Non-pigmented ciliary epithelial cell (primary cell): ENCODE results near the gene SFXN2.
"Not testable (repeated sequence)": the region's sequence is repeated elsewhere in the genome, so short reads cannot be mapped to it uniquely, and the experiment has no call there.

ENCODE experiments used
- DNase-seq: peaks from one replicate; pipeline ENCODE4 v3.0.0-alpha.2; 2010; ENCODE audit warnings: low read depth

The SFXN2 gene

DNA sequence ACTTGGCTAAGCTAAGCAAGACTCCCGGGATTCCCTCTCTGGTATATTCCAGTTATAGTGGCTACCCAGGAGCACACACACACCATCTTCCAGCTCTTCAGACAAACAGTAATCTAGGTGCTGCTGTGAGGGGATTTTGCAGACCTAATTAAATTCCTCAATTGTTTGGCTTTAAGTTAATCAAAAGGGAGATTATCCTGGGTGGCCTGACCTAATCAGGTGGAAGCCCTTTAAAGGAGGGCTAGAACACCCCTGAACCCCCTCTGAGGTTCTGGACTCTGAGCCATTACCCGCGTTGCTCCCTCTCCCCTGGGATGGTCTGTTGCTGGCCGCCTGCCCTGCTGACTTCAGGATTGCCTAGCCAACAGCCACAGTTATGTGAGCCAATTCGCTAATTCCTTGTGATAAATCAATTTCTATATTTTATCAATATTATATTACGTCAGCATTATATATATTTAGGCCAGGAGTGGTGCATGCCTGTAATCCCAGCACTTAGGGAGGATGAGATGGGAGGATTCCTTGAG lies 6.4 kb downstream of the SFXN2 start:
- no peak for DNase-seq

DNA sequence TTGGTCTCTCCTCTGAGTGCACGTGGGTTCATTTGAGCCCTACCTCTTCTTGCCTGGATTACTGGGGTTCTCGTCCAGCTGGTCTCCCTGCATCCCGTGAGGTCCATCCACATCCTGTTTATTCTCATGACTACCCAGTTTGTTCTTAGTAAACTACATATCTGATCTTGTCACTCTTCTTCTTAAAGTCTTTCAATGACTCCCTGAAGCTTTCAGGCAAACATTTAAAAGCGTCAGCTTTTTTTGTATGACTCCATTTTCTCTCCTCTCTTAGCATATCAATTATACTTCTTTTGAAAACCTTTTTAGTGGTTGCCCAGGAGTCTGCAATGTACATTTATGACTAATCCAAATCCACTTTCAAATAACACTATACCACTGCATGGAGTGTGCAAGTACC lies 7.5 kb downstream of the SFXN2 start:
- no peak for DNase-seq

DNA sequence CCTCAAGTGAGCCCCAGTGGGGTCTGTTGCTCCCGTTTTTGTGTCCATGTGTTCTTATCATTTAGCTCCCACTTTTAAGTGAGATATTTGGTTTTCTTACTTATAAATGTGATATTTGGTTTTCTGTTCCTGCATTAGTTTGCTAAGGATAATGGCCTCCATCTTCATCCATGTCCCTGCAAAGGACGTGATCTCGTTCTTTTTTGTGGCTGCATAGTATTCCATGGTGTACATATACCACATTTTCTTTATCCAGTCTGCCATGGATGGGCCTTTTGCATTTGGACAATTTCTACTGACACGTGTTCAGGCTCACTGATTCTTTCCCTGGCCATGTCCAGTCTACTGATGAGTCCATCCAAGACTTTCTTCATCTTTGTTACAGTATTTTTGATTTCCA lies 9.6 kb downstream of the SFXN2 start:
- DNase-seq, result no peak

DNA sequence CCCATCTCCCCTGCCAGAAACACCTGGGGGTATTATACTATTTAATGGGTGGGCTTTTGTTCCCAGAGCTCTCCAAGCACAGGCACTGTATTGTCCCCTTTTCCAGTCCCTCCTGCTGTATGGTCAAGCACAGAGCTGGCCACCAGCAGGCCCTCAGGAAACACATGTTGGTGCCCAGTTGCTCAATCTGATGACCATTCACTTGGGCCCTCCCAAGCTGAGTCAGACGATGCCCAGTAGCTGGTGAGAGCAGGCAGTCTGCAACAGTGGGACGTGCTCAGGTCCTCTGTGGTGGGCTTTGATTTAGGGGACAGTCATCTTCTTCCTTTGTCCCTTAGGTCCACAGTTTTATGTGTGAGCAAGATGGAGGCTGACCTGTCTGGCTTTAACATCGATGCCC lies 11.8 kb downstream of the SFXN2 start:
- DNase-seq, result no peak

DNA sequence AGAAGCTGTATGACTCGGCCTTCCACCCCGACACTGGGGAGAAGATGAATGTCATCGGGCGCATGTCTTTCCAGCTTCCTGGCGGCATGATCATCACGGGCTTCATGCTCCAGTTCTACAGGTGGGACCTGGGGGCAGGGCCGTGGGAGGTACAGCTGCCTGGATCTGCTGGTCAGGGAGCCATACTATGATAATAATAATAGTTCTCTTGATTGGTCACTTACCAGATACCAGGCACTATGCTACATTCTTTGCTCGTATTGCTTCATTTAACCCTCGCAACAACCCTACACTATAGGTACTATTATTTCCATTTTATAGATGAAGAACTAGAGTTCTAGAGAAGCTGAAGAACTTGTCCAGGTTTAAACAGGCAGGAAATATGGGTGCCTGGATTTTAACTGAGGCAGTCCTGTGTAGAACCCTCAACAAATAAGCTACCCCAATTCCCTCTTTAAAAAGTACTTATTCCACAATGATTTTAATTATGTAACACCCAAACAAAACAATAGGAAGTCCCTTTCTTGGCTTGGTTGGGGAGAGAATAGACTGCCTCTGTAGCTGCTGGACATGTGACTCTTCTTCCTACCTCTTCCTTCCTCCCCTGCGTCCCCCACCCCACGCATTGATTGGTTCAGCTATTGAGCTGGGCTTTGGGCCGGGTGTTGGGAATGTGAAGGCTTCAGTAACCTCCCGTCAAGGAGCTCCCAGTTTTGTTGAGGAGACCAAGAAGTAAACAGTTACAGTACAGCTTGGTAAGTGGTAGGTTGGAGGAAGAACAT lies 12.8 kb downstream of the SFXN2 start:
- no peak for DNase-seq

DNA sequence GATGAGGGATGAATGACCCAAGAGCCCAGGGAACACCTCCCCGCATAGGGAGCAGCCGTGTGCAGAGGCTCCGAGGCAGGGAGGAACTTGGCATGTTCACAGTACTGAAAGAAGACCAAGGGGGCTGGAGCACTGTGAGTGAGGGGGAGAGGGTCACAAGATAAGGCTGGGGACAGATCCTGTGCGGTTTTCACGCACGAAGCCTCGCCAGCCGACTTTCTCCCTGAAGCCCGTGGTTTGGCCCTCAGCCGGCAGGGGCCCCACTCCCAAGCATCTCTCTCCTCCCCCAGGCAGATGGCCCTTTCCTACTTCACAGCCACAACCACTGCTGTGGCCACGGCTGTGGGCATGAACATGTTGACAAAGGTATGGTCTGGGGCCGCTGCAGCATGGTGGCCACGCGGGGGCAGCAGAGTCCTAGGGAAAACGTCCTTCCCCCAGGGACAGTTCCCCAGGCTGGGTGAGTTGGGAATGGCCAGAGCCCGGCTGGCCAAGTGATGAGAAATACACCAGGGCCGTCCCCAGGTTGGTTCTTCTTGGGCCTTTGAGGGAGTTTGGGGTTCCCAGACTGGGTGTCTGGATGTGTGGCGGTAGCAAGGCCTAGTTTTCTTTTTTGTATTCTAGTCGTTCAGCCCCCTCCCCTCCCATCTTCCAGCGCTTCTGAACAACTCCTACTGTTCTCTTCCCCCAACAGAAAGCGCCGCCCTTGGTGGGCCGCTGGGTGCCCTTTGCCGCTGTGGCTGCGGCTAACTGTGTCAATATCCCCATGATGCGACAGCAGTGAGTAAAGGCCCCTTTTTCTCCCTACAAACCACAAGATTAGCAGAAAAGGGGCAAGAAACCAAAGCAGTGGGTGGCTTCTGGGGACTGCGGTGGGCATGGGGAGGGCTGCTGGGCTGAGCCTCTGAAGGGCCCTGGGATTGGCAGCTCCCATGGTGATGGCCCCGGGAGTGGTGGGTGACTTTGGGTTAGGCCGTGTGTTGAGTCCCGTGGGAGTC lies 14.9 kb downstream of the SFXN2 start:
- peak; percentile 37 for DNase-seq

DNA sequence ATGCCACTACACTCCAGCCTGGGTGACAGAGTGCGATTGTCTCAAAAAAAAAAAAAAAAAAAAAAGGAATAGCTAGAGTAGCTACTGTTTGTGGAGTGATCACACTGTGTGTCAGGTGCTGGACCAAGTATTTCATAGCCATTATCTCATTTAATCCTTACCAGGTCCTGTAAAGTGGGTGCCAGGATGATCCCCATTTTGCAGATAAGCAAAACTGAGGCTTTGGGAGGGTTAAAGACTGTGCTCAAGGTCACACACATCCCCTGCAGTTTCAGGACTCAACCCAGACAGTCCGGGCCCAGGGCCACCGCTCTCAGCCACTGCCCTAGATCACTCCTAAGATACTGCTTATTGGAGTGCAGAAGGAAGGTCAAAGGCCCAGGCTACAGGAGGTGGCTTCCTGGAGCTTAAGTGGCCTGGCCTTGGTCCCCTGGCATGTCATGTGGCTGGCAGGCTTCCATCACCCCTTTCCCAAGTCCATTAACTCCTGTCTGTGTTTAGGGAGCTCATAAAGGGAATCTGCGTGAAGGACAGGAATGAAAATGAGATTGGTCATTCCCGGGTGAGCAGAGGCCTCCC lies 16.9 kb downstream of the SFXN2 start:
- DNase-seq, result no peak

DNA sequence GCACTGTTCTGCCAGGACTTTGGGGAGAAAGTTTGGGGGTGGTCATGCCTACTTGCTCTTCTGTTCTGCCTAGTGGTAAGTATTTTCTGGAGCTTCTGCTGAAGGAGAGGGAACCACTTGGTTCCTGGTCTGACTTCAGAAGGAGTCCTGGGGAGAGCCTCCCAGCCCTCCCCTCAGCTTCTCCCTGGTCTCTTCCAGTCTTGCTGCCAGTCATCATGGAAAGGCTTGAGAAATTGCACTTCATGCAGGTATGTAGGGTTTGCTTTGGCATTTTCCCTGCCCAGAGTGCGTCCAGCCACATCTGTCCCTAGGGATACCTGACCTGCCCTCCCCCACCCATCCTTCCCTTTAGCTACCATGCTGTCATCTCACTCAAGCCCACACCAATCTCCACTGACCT lies 18.2 kb downstream of the SFXN2 start:
- DNase-seq, result no peak

DNA sequence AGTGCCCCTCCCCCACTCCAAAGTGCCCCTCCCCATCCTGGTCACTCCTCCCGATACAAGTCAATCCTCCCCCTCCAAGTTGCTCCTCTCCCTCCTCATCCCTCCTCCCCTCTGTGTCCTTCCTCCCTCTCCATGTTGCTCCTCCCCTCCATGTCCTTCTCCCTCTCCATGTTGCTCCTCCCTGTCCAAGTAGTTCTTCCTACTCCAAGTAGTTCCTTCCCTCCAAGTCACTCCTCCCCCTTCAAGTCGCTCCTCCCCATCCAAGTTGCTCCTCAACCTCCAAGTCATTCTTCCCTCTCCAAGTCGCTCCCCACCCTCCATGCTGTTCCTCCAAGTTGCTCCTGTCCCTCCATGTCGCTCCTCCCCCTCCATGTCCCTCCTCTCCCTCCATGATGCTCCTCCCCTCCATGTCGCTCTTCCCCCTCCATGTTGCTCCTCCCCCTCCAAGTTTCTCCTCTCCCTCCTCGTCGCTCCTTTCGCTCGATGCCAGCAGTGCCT lies 20.7 kb downstream of the SFXN2 start:
- no peak for DNase-seq

DNA sequence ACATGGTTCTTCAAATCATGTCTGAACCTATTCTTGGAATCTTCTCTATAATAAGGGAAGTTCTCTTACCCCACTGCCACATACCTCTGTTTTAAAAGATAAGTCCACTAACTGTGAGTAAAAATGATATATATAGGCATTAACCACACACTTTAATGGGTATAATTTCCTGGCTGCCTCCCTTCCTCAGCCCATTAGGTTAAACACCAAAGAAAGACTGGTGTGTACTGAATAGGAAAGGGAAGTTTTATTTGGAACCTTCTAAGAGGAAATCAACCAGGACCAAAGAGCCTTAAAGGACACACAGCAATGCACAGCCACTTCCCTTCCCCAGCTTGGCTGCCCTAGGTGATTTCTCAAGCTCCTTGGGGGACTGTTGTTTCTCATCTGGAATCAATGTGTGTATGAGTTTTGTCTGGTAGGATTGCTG lies 24.3 kb downstream of the SFXN2 start:
- DNase-seq, result no peak

DNA sequence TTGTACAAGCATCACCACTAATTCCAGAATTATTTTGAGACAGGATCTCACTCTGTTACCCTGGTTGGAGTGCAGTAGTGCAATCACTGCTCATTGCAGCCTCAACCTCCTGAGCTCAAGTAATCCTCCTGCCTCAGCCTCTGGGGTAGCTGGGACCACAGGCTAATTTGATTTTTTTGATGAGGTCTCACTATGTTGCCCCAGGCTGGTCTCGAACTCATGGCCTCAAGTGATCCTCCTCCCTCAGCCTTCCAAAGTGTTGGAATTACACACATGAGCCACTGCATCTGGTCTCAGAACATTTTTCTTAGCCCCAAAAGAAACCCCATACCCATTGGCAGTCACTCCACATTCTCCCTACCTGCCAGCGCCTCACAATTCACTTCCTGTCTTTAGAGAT lies 25.8 kb downstream of the SFXN2 start:
- DNase-seq, result no peak

DNA sequence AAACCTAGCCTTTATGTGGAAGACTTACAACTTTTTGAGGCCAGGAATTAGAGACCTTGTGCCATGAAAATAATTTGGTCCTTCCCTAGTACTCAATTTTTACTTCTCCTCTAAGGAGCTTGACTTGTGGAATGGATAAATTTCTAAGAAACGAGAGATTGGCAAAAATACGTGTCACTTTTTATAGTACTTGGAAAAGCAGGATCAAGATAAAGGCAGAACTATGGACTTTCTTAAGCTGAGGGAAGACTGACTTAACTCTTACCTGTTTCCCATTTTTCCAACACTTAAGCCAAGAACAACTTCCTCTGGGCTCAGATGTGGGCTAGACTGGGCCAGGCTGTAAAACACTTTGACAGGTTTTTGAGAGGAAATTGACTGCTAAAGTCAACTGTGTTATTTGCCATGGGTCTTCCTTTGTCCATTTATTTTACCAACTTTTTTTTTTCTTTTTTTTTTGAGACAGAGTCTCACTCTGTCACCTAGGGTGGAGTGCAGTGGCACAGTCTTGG lies 27.3 kb downstream of the SFXN2 start:
- DNase-seq, result no peak

DNA sequence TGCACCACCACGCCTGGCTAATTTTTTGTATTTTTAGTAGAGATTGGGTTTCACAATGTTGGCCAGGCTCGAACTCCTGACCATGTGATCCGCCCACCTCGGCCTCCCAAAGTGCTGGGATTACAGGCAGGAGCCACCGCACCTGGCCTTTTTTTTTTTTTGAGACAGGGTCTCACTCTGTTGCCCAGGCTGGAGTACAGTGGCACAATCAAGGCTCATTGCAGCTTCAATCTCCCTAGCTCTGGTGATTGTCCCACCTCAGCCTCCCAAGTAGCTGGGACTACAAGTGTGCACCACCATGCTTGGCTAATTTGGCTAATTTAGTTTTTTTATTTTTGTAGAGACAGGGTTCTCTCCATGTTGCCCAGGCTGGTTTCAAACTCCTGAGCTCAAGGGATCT lies 27.9 kb downstream of the SFXN2 start:
- not testable (repeated sequence) for DNase-seq

DNA sequence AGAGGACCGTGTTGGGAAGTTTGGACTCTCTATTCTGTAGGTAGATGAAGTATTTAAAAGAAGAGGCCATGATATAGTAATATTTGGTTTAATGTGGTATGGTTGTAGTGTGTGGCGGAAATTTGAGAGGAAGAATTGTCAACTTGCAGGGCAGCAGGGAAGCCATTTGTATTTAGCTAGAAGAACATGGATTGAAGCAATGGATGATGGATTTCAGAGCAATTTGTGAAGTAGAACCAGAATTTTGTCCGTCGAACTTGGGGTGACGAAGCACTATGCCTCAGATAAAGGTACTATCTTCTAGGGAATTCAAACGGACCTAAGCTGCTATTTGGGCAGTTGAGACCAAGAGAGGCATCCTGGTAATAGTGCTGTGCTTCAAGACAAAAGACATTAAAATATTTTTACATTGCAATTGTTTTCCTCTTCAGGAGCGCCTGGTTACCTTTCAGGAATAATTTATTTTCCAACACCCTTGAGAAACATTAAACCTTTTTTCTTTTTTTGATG lies 28.7 kb downstream of the SFXN2 start:
- no peak for DNase-seq

DNA sequence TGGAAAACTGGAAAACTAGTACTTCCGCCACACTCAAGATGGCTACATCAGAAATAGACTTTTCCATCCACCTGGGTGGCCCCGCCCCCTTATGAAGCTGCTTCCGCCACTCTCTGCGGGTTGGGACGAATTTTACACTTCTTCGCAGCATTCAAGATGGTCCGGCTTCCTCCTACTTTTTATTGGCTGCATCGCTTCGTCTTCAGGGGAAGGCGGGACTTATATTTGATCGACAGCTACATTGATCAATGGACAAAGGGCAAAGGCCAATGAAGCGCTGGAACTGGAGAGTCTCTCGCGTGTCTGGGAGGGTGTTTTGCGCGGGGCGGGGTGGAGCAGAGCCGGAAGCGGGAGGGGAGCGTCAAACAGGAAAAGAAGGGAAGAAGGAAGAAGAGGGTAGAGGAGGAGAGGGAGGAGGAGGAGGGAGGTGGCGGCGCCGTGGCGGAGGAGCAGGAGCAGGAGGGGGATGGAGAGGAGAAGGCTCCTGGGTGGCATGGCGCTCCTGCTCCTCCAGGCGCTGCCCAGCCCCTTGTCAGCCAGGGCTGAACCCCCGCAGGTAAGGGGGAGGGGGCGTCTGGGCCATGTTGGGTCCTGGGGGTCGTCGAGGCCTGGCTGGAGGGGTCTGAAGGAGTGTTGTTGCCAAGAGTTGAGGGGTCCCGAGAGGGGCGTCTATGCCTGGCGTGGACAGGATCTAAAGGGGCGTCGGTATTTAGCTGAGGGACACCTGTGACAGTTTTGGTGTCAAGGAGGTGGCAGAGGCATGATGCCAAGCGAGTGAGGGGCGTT lies 29.3 kb downstream of the SFXN2 start, which contains the start of gene WBP1L:
TSS of gene WBP1L (plus strand) at position 361 of the 786 bp plus-strand sequence. CDS start at position 467, 106 bp downstream.
- DNase-seq, result peak; percentile 99

DNA sequence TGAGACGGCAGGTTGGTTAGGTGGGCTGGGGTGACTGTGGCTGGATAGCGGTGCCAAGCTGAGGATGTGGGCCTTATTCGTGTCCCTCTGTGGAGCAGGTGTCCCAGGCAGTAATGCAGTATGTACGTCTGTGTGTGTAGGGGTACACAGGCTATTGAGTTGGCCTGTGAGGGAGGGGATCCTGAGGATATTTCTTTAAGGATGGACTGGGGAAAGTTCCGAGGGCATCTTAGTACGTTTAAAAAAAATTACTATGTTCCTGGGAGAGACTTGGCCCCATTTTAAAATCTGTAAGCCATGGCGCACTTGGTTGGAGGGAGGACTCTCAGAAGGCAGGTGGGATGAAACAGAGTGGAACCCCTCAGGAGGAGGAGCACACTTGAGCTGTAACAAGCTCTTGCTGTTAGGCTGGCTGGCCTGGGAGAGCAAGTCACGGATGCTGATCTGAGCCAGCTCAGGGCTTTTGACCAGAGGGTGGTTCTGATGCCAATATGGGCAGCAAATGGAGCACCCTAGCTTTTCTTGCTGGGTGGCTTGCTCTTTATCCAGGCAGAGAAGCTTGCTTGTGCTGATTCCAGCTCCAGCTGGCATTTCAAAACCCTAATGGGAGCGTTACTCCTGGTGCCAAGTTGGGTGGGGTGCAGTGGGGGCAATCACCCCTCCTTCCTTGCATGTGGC lies 30.1 kb downstream of the SFXN2 start:
- DNase-seq, result no peak

DNA sequence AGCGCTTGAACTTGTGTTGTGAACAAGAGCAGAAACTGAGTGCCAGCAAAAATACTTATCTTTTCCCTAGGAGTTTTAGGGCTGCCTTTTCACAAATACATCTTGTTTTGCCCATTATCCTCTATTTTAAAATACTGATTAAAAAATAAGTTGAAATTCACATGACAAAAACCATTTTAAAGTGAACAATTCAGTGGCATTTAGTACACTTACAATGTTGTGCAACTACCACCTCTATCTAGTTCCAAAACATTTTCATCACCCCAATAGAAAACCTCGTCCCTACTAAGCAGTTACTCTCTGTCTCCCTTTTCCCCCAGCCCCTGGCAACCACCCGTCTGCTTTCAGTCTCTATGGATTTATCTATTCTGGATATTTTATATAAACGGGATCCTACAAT lies 30.7 kb downstream of the SFXN2 start:
- DNase-seq, result no peak

DNA sequence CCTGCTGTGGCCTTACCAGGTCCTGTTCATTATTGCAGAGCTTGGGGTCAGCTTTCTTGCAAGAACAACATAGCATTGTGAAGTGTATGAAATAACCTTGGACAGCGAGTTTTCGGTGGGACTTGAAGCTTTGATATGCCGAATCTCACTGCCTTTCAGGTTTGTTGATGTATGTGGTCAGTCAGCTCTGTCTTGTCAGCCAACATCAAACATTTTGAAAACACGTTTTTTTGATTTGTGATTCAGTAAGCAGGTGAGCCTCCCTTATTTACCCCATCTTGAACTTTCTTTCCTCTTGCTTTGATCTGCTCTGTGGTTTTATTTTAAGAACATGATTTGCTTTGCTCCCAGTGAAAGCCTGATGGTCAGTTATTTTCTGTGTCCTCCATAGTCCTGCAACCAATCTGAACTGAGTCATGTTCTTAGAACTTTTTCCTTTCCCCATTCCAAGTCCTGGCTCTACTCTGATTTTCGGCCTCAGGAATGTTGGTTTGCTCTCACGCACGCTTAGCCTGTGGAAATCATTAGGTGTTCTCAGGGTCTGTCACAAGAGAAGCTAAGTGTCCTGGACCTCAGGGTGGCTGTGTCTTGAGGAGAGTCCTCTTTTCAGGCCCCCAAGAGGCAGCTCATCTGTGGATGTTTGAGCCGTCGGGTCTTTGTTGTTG lies 38.0 kb downstream of the SFXN2 start:
- DNase-seq, result peak; percentile 74

DNA sequence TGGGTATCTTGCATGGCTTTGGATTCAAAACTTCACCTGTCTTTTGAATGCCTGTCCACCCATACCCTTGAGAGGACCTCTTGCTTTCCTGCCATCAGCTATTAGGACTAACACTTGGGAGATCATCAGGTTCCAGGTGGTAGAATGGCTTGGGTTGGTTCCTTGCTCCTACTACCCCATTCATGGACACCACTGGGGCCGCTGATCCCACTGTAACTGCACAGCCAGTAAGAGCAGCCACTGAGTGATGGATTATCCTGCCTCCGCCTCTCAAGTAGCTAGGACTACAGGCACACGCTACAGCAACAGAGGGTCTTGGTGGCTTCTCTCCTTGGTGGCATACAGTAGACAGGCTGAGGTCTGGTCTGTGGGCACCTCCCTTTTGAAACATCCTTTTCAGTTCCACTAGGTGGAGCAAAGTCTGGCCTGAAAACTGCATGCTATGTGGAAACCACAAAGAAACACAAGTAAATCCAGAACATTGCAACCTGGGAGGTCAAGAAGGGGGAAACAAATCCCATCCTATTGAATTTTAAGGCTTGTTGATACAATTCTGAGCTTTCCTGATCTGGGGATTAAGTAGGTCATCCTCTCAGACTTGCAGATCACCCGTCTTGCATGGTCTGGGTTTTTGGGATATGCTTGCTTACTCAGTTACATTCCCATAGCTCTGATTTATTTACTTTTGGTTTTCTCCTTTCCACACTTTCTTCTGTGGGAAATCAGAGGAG lies 38.7 kb downstream of the SFXN2 start:
- no peak for DNase-seq
